Muscle layer of colon (tissue), 2 donors: ENCODE data around the gene GPC3.

ENCODE experiments used
- H3K27ac ChIP-seq: one replicate; pipeline ENCODE4 v1.7.0; 2013; ENCODE audit warnings: low read depth, mild to moderate bottlenecking, low read length, moderate library complexity
- H3K27me3 ChIP-seq, 2 donors: one replicate each; pipeline ENCODE4 v1.7.0; 2013; ENCODE audit warnings: low read length in 2 of 2, mild to moderate bottlenecking in 2 of 2; ENCODE audit not compliant: insufficient read depth in 2 of 2, control insufficient read depth in 1 of 2
- H3K36me3 ChIP-seq: one replicate; pipeline ENCODE4 v1.7.0; 2013; ENCODE audit warnings: mild to moderate bottlenecking, low read length; ENCODE audit not compliant: insufficient read depth
- H3K4me1 ChIP-seq: one replicate; pipeline ENCODE4 v1.7.0; 2013; ENCODE audit warnings: mild to moderate bottlenecking, low read length; ENCODE audit not compliant: insufficient read depth
- H3K4me3 ChIP-seq, 2 donors: one replicate each; pipeline ENCODE4 v1.7.0; 2013; ENCODE audit warnings: low read length in 2 of 2, low read depth in 1 of 2, mild to moderate bottlenecking in 1 of 2, moderate library complexity in 1 of 2
- H3K9ac ChIP-seq: one replicate; pipeline ENCODE4 v1.7.0; 2013; ENCODE audit warnings: low read length
- H3K9me3 ChIP-seq: one replicate; pipeline ENCODE4 v1.7.0; 2013; ENCODE audit warnings: mild to moderate bottlenecking, low read length
- donor health status: abdominal sarcoma.
- donor health status: Adenocarcinoma of cecum.

Gene GPC3

DNA sequence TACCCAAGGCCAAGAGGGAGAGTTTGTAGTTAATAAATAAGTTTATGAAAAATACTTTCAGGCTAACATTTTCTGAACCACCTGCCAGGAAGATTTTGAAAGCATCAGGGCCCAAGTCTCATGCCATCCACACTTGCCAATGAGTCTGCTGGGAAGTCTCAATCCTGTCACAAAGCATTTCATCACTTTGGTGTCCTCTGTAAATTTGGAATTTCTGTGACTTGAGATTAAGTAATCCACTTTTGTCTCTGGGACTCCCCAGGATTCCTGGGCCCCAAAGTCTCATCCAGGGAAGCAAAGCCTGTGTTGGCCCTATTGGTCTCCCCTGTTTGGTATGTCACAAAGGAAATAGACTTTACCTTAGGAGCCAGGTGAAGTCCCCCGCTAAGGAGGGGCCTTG is 470.9 kb downstream of the GPC3 start:
- Histone ChIP-seq H3K27me3 (no peaks in the 10 kb centered on the region), H3K4me1 (no peaks in the 10 kb centered on the region), H3K9me3 (no peaks in the 10 kb centered on the region), H3K4me3 (no peak overlapping the region), H3K27ac (no peak overlapping the region), H3K36me3 (no peaks in the 10 kb centered on the region), H3K9ac (no peak overlapping the region)

DNA sequence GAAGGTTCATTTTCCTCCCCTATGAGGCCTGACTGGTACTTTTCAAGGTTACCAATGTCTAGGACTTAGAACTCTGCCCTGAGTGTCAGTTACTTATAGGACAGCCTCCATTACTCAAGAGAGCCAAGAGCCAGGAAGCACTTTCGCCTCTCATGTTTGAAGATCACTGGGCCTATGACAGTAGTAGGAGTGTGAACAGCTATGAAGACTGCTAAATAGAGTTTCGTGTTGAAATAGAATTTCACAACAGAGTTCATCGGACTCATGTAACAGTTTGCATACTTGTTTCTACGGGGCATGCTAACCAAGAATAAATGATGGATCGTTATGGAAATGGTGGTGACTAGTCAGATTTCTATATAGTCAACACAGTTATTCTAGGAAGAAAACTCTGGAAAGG is 472.3 kb downstream of the GPC3 start:
- Histone ChIP-seq H3K4me3 (no peak overlapping the region), H3K9me3 (no peaks in the 10 kb centered on the region), H3K4me1 (no peaks in the 10 kb centered on the region), H3K27me3 (no peaks in the 10 kb centered on the region), H3K36me3 (no peaks in the 10 kb centered on the region), H3K9ac (no peak overlapping the region), H3K27ac (no peak overlapping the region)

DNA sequence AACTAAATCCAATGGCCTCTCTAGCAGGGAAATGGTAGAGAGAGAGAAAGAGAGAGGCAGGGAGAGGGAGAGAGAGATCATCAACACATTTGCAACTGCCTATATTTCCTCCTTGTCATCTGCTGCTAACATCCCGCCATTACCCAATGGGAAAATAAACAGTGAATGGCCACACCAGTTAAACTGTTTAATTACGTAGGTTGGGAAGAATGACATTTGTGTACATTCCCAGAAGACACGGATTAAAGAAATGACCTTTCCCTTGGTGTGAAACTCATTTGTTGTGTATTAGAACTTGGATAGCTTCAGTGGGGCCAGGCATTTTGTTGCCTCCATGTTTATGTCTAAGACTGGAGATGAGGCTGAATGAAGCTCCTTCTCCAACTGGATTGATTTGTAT is 474.4 kb downstream of the GPC3 start:
- Histone ChIP-seq H3K27me3 (peaks cover 0 to 3% of the 10 kb centered on the region in 2 donors), H3K9me3 (no peaks in the 10 kb centered on the region), H3K27ac (no peak overlapping the region)

DNA sequence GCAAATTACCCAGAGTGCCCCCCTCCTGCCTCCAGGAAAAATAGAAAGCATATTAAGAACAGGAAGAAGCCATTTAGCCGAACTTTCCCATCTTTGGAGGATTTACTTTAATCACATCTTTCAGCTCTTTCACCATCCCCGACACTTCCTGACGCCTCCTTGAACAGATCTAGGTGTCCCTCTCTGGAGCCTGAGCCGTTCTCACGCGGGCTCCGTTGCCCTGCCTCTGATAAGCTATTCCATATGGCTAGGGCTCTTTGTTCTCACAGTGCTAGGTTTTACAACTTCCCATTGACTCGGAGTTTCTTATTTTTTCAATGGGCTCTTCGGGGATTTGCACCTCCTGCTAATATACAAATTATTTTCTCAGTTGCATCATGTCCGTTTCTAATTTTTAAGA is 488.0 kb downstream of the GPC3 start:
- Histone ChIP-seq H3K9me3 (no peaks in the 10 kb centered on the region), H3K4me3 (no peak overlapping the region), H3K36me3 (no peaks in the 10 kb centered on the region), H3K9ac (no peak overlapping the region), H3K27ac (no peak overlapping the region), H3K4me1 (peaks cover 16% of the 10 kb centered on the region), H3K27me3 (peaks cover 0 to 6% of the 10 kb centered on the region in 2 donors)

More for the DNA sequence above, 474.4 kb downstream of the GPC3 start:
- H3K36me3 ChIP-seq, result no peaks in the 10 kb centered on the region
- no peak overlapping the region for H3K4me3 ChIP-seq
- no peak overlapping the region for H3K9ac ChIP-seq
- H3K4me1 ChIP-seq, result no peaks in the 10 kb centered on the region

DNA sequence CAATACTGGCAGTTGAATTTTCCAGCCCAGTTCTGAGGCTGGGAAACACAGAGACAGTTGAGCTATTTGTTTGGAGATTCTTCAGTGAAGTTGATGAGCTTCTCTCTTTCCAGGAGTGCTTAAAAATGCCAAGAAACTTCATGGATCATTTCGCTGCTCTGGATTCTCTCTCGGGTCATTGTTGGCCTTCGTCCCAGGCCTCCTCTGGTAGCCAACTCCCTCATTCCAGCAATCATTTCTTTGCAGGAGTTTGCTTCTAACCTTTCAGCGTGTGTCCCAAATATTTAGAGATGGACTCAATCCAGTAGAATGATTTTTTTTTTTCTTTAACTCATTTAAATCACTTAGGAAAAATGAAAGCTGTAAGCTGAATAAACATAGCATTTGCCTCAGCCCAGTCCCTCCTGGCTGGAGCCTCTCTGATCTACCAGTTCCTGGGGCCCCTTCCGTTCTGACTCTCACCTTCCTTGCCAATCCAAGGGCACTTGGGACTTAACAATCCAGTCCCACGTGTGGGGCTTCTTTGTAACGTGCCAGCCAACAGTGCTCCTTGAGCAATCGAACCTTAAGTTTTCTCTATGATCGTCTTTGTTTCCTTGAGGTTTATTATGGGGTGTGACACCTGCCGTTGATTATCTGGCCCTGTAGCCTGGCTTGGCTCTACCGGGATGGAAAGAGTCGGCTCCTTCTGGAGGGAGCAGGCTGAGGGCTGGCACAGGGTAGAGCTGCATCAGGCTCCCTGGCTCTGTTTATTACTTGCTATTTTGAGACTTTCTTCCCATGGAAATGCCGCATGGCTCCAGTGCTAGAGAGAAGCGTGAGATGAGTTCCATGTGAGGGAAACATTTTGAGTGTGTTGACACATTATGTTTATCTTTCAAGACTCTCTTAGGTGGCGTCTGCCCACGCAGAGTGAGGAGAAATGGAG is 489.7 kb downstream of the GPC3 start:
- Histone ChIP-seq H3K4me1 (peaks cover 16% of the 10 kb centered on the region), H3K27ac (peak overlapping the region; percentile 50), H3K4me3 (peak overlapping the region in 1 of 2 donors; percentile 30), H3K9ac (no peak overlapping the region), H3K27me3 (peaks cover 0 to 6% of the 10 kb centered on the region in 2 donors), H3K36me3 (no peaks in the 10 kb centered on the region), H3K9me3 (no peaks in the 10 kb centered on the region)

DNA sequence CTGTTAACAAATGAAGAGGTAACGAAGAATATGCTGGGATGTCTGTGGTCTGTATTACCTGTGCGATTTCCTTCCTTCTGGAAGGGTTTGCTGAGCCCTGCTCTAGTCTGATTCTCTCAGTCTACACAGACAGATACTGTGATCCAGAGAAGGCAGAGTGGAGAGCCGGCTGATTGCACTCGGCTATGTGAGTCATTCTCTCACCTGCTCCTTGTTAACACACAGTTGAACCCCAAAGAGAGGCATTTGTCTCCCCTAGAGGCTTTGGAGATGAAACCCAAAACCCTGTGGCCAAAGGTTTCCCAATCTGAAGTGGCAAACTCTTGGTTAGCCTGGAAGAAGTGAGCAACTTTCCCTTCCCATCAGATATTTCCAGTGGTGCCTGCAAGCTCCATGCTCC is 492.0 kb downstream of the GPC3 start:
- Histone ChIP-seq H3K4me3 (no peak overlapping the region), H3K9me3 (no peaks in the 10 kb centered on the region), H3K27me3 (peaks cover 0 to 6% of the 10 kb centered on the region in 2 donors), H3K36me3 (no peaks in the 10 kb centered on the region), H3K9ac (no peak overlapping the region), H3K4me1 (peaks cover 16% of the 10 kb centered on the region), H3K27ac (no peak overlapping the region)

DNA sequence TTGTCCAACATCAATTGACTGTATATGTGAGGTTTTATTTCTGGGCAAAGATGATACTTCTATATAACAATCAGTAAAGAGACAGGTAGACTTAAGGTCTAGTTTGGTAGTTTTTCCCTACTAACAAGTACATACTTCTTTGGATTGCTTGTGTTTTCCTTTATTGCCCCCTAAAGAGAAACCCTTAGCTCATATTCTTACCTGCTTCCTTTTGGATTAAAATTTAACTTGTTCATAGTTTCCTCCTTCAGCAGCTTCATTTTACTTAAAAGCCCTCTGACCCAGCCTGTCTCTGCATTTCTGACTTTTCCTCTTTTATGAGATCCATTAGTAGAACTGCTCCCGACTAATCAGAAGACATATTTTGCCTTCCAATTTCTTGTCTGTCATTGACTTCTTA is 494.4 kb downstream of the GPC3 start:
- H3K4me1 ChIP-seq, result peaks cover 13% of the 10 kb centered on the region
- H3K9ac ChIP-seq, result no peak overlapping the region
- H3K9me3 ChIP-seq, result no peaks in the 10 kb centered on the region
- no peaks in the 10 kb centered on the region for H3K27me3 ChIP-seq
- no peaks in the 10 kb centered on the region for H3K36me3 ChIP-seq
- no peak overlapping the region for H3K4me3 ChIP-seq
- H3K27ac ChIP-seq, result no peak overlapping the region
